Activated naive CD4-positive, alpha-beta T cell (primary cell): Measurements from ENCODE around the gene RMND1.

Source experiments
- DNase-seq, 4 experiments: peaks; one replicate each; lab custom pipeline; 2025; lab: John Stamatoyannopoulos, UW

The RMND1 gene

GRCh38 chr6:151414641-151415260, 37.2 kb downstream of the RMND1 start:
- no peak for DNase-seq

- DNase-seq = peak in 1 of 4 experiments; percentile 12
Measured at GRCh38 chr6:151413372-151414145, 38.4 kb downstream of the RMND1 start.

- DNase-seq = no peak
Measured at GRCh38 chr6:151412909-151413308, 39.0 kb downstream of the RMND1 start.

- no peak for DNase-seq
Measured at GRCh38 chr6:151409679-151410078, 42.2 kb downstream of the RMND1 start.

GRCh38 chr6:151409260-151409659, 42.7 kb downstream of the RMND1 start:
- DNase-seq = no peak

- no peak for DNase-seq
Measured at GRCh38 chr6:151408858-151409257, 43.1 kb downstream of the RMND1 start.

- no peak for DNase-seq
Measured at GRCh38 chr6:151403919-151404308, 48.0 kb downstream of the RMND1 start.

GRCh38 chr6:151402228-151402627, 49.7 kb downstream of the RMND1 start:
- DNase-seq = no peak

- no peak for DNase-seq
Measured at GRCh38 chr6:151400473-151400872, 51.5 kb downstream of the RMND1 start.

GRCh38 chr6:151399679-151400078, 52.2 kb downstream of the RMND1 start:
- DNase-seq = no peak

GRCh38 chr6:151393410-151393809, 58.5 kb downstream of the RMND1 start:
- DNase-seq = no peak

- no peak for DNase-seq
Measured at GRCh38 chr6:151392427-151392826, 59.5 kb downstream of the RMND1 start.

- DNase-seq = peak; percentile 33 to 61 (median 52)
Measured at GRCh38 chr6:151391471-151392413, 60.2 kb downstream of the RMND1 start, which contains the start of gene ZBTB2. TSS of gene ZBTB2 (minus strand) at chr6:151391559. CDS start at chr6:151373637, 17,922 bp downstream.

GRCh38 chr6:151390851-151391470, 61.0 kb downstream of the RMND1 start:
- DNase-seq = peak; percentile 60 to 81 (median 71)

- peak; percentile 90 to 97 (median 92) for DNase-seq
Measured at GRCh38 chr6:151390276-151390850, 61.6 kb downstream of the RMND1 start.

- no peak for DNase-seq
Measured at GRCh38 chr6:151389618-151390275, 62.2 kb downstream of the RMND1 start.

- no peak for DNase-seq
Measured at GRCh38 chr6:151388997-151389617, 62.8 kb downstream of the RMND1 start.

GRCh38 chr6:151388236-151388635, 63.7 kb downstream of the RMND1 start:
- no peak for DNase-seq

GRCh38 chr6:151387175-151387970, 64.6 kb downstream of the RMND1 start:
- DNase-seq = no peak

- no peak for DNase-seq
Measured at GRCh38 chr6:151385177-151385576, 66.7 kb downstream of the RMND1 start.
